ENCODE results near the gene MMP24. TPM values are rescaled to one million over a fixed set of nuclear protein-coding genes. Genes with fewer than 3 reads are reported as not detected.

MMP24 gene
- total and polyA plus RNA-seq, 2 of the 13 experiments (the other 11 are each of a cell fraction or from before 2014, with no cell fraction given): 0.29 to 0.35 TPM

- no peak for TF ChIP-seq CSRNP2 (CRISPR knock-in tag; conservative IDR thresholded peaks at IDR 0.05; ENCODE audit: low read depth)
- TF ChIP-seq ZNF850 (CRISPR knock-in tag; conservative IDR thresholded peaks at IDR 0.05): no peak
- no peak for TF ChIP-seq PREB (CRISPR knock-in tag; IDR thresholded peaks at IDR 0.05)
- TF ChIP-seq FOXM1 (CRISPR knock-in tag; IDR thresholded peaks at IDR 0.05): no peak
- TF ChIP-seq STAT6 (CRISPR knock-in tag; IDR thresholded peaks at IDR 0.05; ENCODE audit: borderline replicate concordance): no peak
- TF ChIP-seq SNAPC4 (CRISPR knock-in tag; IDR thresholded peaks at IDR 0.05): no peak
- no peak for TF ChIP-seq ZNF317 (CRISPR knock-in tag; IDR thresholded peaks at IDR 0.05)
- no peak for TF ChIP-seq SYNCRIP (IDR thresholded peaks at IDR 0.05; ENCODE audit: insufficient read depth, low read depth, low read length)
- TF ChIP-seq LBX2 (CRISPR knock-in tag; IDR thresholded peaks at IDR 0.05; ENCODE audit: borderline replicate concordance): no peak
- 0 out of 2 replicates have a peak, but pooled peaks have one; percentile 9 for TF ChIP-seq SPEN (CRISPR knock-in tag; IDR thresholded peaks at IDR 0.05; ENCODE audit: low read depth)
- TF ChIP-seq SP5 (CRISPR knock-in tag; IDR thresholded peaks at IDR 0.05; ENCODE audit: borderline replicate concordance, low read depth): no peak
- TF ChIP-seq CBFB (CRISPR knock-in tag; IDR thresholded peaks at IDR 0.05): 0 out of 2 replicates have a peak, but pooled peaks have one; percentile 23
- no peak; the same call in 1 of the 2 replicates for TF ChIP-seq ZNF749 (CRISPR knock-in tag; IDR thresholded peaks at IDR 0.05; ENCODE audit: borderline replicate concordance)
- no peak for TF ChIP-seq RXRB (CRISPR knock-in tag; IDR thresholded peaks at IDR 0.05; ENCODE audit: borderline replicate concordance)
- TF ChIP-seq ZFP91 (CRISPR knock-in tag; IDR thresholded peaks at IDR 0.05; ENCODE audit: borderline replicate concordance): no peak
Measured at GRCh38 chr20:35285806-35286076, 59.3 kb downstream of the MMP24 start (continued).

All from HepG2 (cell line).